ENCODE results near the gene EIF2B1. TPM values are rescaled to one million over a fixed set of nuclear protein-coding genes. Genes with fewer than 3 reads are reported as not detected.

EIF2B1 gene
- total RNA-seq, 4 donors from 2014 or later: 46.0 to 121 (median 92.3) TPM

GRCh38 chr12:123599721-123600120, 33.8 kb downstream of the EIF2B1 start:
- Histone ChIP-seq H3K36me3 (peaks cover 0 to 30% (median 11%) of the 10 kb centered on the region in 4 donors), H3K9me3 (no peaks in the 10 kb centered on the region), H3K4me1 (peaks cover 0 to 24% (median 13%) of the 10 kb centered on the region in 4 donors), H3K27ac (no peak overlapping the region), H3K27me3 (no peaks in the 10 kb centered on the region), H3K4me3 (no peak overlapping the region)
- WGBS, 2 donors (ENCODE audit: low coverage in 1 of 2): 89 to 96% methylated on average over 3 to 7 of the region's 7 CpGs
- intact Hi-C loops (cut with DNase I; ENCODE audit: low total_unique reads) (no loop called here), in situ Hi-C loops (cut with MboI; ENCODE audit: low pct_ligation_motif_present in 1 of 4, low pct_unique_long_range_greater_than_20kb in 1 of 4, low sequenced_read_pairs in 3 of 4) (no loop called here)
- TF ChIP-seq CTCF (IDR thresholded peaks at IDR 0.05) (no peak), POLR2A (IDR thresholded peaks at IDR 0.05) (no peak), POLR2AphosphoS5 (IDR thresholded peaks at IDR 0.05) (no peak), EP300 (IDR thresholded peaks at IDR 0.05; ENCODE audit: low read depth) (no peak)
- no peak for DNase-seq

- TF ChIP-seq EP300 (IDR thresholded peaks at IDR 0.05; ENCODE audit: low read depth) (no peak), CTCF (IDR thresholded peaks at IDR 0.05) (no peak), POLR2AphosphoS5 (IDR thresholded peaks at IDR 0.05) (no peak), POLR2A (IDR thresholded peaks at IDR 0.05) (no peak)
- in situ Hi-C loops (cut with MboI; ENCODE audit: low pct_ligation_motif_present in 1 of 4, low pct_unique_long_range_greater_than_20kb in 1 of 4, low sequenced_read_pairs in 3 of 4): no loop called here
- peaks cover 0 to 24% (median 13%) of the 10 kb centered on the region in 4 donors for H3K4me1 ChIP-seq
- DNase-seq: no peak
- peaks cover 0 to 34% (median 11%) of the 10 kb centered on the region in 4 donors for H3K36me3 ChIP-seq
- no peaks in the 10 kb centered on the region for H3K27me3 ChIP-seq
- intact Hi-C loops (cut with DNase I; ENCODE audit: low total_unique reads): no loop called here
- H3K9me3 ChIP-seq: no peaks in the 10 kb centered on the region
- WGBS, 2 donors (ENCODE audit: low coverage in 1 of 2): 56 to 100% methylated on average over 1 of the region's 1 CpG
- no peak overlapping the region for H3K4me3 ChIP-seq
- no peak overlapping the region for H3K27ac ChIP-seq
Measured at GRCh38 chr12:123599310-123599709, 34.2 kb downstream of the EIF2B1 start.

GRCh38 chr12:123598522-123598921, 35.0 kb downstream of the EIF2B1 start:
- peaks cover 0 to 16% (median 13%) of the 10 kb centered on the region in 4 donors for H3K4me1 ChIP-seq
- in situ Hi-C loops (cut with MboI; ENCODE audit: low pct_ligation_motif_present in 1 of 4, low pct_unique_long_range_greater_than_20kb in 1 of 4, low sequenced_read_pairs in 3 of 4) (no loop called here), intact Hi-C loops (cut with DNase I; ENCODE audit: low total_unique reads) (no loop called here)
- no peak for TF ChIP-seq POLR2A (IDR thresholded peaks at IDR 0.05)
- TF ChIP-seq EP300 (IDR thresholded peaks at IDR 0.05; ENCODE audit: low read depth): no peak
- no peak for TF ChIP-seq POLR2AphosphoS5 (IDR thresholded peaks at IDR 0.05)
- no peak for TF ChIP-seq CTCF (IDR thresholded peaks at IDR 0.05)
- no peak overlapping the region for H3K27ac ChIP-seq
- H3K4me3 ChIP-seq: no peak overlapping the region
- 52 to 74% methylated on average over 3 of the region's 3 CpGs for WGBS, 2 donors (ENCODE audit: low coverage in 1 of 2)
- DNase-seq: no peak
- no peaks in the 10 kb centered on the region for H3K9me3 ChIP-seq
- peaks cover 0 to 34% (median 11%) of the 10 kb centered on the region in 4 donors for H3K36me3 ChIP-seq
- H3K27me3 ChIP-seq: no peaks in the 10 kb centered on the region

- Histone ChIP-seq H3K4me1 (peaks cover 0 to 9% (median 6%) of the 10 kb centered on the region in 4 donors), H3K27me3 (no peaks in the 10 kb centered on the region), H3K9me3 (no peaks in the 10 kb centered on the region), H3K36me3 (peaks cover 0 to 37% (median 12%) of the 10 kb centered on the region in 4 donors), H3K4me3 (no peak overlapping the region), H3K27ac (no peak overlapping the region)
- no peak for DNase-seq
- intact Hi-C loops (cut with DNase I; ENCODE audit: low total_unique reads): no loop called here
- no peak for TF ChIP-seq POLR2AphosphoS5 (IDR thresholded peaks at IDR 0.05)
- no peak for TF ChIP-seq EP300 (IDR thresholded peaks at IDR 0.05; ENCODE audit: low read depth)
- TF ChIP-seq POLR2A (IDR thresholded peaks at IDR 0.05): no peak
- no peak for TF ChIP-seq CTCF (IDR thresholded peaks at IDR 0.05)
- in situ Hi-C loops (cut with MboI; ENCODE audit: low pct_ligation_motif_present in 1 of 4, low pct_unique_long_range_greater_than_20kb in 1 of 4, low sequenced_read_pairs in 3 of 4): no loop called here
- 79 to 90% methylated on average over 3 of the region's 3 CpGs for WGBS, 2 donors (ENCODE audit: low coverage in 1 of 2)
Measured at GRCh38 chr12:123597100-123597499, 36.4 kb downstream of the EIF2B1 start.

Data from transverse colon (tissue), 4 donors.